ENCODE results near the gene TNFSF9.

DNA sequence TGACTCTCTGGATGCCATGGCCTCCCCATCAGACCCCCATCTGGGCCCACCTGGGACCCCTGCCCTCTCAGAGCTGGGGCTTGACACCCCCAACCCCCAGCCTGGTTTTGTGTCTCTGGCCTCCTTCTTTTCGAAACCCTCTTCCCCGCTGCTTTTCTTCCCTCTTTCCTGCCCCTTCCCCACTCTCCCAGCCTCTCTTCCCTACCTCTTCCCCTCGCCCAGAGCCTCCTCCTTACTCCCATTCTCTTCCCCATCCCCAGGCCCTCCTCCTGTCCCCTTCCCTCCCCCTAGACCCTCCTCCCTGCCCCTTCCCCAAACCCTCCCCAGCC lies 2.1 kb downstream of the TNFSF9 start:
- TF ChIP-seq TAF1 (IDR thresholded peaks at IDR 0.05; ENCODE audit: low read depth, low read length) (no peak), POLR2AphosphoS5 (IDR thresholded peaks at IDR 0.05; ENCODE audit: low read depth, low read length) (no peak)
